ENCODE measurements around the gene FGF7.
"Not testable (repeated sequence)": the region's sequence is repeated elsewhere in the genome, so short reads cannot be mapped to it uniquely, and the experiment has no call there.

The FGF7 gene

GRCh38 chr15:49423021-49423420, at the start of gene FGF7:
Gene FGF7 (plus strand): TSS chr15:49423242. CDS start chr15:49424298, 1,056 bp downstream.
- no peak for DNase-seq

DNA sequence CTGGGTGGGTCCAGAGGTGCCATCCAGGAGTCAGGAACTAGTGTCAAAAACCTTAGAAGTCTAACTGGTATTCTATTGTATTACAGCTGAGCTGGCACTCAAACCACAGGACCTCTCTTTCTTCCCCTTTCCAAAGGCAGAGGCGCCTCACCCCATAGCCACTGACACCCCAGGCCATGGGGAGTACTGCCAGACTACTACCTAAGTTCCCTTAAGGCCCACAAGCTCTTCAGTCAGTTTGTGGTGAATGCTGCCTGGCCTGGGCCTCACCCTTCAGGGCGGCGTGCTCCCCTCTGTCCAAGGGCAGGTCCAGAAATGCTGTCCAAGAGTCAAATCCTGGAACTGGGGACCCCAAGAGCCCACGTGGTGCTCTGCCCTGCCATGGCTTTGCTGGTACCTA, 43.0 kb upstream of the FGF7 start:
- DNase-seq, result no peak

DNA sequence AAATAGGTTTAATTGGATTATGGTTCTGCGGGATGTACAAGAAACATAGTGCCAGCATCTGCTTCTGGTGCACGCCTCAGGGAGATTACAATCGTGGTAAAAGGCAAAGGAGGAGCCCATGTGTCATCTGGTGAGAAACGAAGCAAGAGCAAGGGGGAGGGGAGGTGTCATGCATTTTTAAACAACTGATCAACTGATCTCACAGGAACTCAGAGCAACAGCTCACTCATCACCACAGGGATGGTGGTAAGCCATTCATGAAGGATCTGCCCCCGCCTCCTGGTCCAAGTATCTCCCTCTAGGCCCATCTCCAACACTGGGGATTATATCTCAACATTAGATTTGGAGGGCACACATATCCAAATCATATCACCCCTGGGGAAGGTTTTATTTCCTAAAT, 42.1 kb upstream of the FGF7 start:
- no peak for DNase-seq

DNA sequence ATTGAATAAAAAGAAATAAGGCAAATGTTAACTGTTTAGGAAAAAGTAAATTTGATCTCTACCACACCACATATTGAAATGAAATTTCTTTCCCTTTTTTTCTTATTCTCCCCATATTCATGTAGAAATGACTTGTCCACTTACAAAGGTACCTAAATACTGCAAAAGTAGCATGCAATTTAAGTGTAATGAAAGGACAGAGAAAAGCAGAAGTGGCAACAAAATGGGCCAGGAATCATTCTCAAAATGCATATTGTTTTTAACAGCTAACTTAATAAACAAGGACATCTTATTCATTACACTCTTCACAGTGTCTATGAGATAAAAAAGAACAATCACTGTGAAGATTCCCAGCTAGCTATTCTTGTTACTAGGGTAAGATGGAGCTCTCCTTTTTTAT, 40.6 kb upstream of the FGF7 start:
- DNase-seq, result no peak

DNA sequence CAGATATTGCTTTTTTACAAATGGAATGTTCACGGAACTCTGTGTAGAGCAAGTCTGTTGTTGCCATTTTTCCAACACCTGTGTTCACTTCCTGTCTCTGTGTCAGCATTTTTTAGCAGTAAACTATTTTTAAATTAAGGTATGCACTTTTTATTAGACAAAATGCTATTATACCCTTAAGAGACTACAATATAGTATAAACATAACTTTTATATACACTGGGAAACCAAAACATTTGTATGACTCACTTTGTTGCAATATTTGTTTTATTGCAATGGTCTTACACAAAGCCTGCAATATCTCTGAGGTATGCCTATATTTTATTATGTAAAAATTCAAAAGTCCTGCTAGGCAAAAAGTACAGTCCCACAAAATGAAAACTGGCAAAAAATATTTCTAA, 39.8 kb upstream of the FGF7 start:
- DNase-seq, result no peak

- no peak for DNase-seq
Observed at GRCh38 chr15:49387471-49387870, 35.6 kb upstream of the FGF7 start.

DNA sequence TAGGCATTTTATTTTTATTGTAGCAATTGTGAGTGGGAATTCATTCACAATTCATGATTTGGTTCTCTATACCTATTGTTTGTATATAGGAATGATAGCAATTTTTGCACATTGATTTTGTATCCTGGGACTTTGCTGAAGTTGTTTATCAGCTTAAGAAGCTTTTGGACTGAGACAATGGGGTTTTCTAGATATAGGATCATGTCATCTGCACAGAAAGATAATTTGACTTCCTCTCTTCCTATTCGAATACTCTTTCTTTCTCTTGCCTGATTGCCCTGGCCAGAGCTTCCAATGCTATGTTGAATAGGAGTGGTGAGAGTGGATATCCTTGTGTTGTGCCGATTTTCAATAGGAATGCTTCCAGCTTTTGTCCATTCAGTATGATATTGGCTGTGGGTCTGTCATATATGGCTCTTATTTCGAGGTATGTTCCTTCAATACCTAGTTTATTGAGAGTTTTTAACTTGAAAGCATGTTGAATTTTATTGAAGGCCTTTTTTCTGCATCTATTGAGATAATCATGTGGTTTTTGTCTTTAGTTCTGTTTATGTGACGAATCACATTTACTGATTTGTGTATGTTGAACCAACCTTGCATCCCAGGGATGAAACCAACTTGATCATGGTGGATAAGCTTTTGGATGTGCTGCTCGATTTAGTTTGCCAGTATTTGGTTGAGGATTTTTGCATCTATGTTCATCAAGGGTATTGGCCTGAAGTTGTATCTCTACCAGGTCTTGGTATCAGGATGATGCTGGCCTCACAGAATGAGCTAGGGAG, 20.3 kb upstream of the FGF7 start:
- not testable (repeated sequence) for DNase-seq

- no peak for DNase-seq
Observed at GRCh38 chr15:49406352-49407118, 16.5 kb upstream of the FGF7 start.

DNA sequence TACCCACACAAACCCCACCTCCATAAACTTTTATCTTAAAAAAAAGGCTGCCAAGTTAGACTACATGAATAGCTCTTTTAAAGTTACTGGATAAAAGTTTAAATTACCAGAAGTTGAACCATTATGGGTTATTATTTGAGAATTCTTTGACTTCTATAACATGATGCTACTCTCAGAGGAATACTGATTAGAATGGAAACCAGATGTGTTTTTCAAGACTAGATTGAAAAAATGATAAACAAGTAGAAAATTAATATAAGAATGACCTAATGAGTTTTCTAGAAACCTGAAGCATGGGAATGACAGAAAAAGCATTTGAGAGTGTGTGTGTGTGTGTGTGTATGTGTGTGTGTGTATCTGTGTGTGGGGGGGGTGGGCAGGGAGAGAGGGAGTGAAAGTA, 12.4 kb upstream of the FGF7 start:
- no peak for DNase-seq

GRCh38 chr15:49412797-49413196, 10.2 kb upstream of the FGF7 start:
- DNase-seq, result no peak

- no peak for DNase-seq
Observed at GRCh38 chr15:49415149-49415548, 7.9 kb upstream of the FGF7 start.

GRCh38 chr15:49415638-49416037, 7.4 kb upstream of the FGF7 start:
- no peak for DNase-seq

DNA sequence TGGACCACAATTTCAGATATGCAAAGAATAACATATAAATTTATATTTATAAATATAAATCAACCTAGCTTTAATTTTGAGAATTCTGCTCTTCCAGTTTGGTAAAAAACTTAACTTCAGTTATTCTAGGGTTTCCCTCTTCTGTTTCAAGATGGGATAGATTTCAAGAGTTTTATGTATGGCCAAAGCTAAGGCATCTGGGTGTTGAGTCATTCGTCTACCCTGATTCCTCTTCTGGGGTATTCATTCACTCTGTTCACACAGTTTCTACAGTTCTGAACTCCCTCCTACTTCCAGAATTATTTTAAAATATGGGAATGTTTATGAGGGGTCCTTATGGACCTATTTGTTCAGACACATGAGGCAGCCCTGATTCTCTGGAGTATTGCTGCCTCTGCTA, 4.2 kb upstream of the FGF7 start:
- DNase-seq, result no peak

DNA sequence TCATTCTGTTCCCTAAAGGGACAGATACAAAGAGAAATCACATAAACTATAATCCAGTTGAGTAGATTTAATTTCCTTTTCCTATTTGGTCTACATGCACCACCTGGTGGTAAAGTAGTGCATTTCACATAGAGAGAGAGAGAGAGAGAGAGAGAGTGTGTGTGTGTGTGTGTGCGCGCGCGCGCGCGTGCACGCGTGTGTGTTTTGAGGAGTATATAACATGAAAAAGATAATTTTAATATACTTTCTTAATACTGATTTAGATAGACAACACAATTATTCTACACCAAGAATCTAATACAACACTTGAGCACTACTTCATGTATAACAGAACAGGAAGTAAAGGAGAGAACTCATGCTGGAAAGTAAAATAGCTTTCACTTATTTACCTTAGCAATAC, 1.1 kb upstream of the FGF7 start:
- peak; percentile 8 for DNase-seq

- DNase-seq, result no peak
Observed at GRCh38 chr15:49423901-49424550, 984 bp downstream of the FGF7 start.

DNA sequence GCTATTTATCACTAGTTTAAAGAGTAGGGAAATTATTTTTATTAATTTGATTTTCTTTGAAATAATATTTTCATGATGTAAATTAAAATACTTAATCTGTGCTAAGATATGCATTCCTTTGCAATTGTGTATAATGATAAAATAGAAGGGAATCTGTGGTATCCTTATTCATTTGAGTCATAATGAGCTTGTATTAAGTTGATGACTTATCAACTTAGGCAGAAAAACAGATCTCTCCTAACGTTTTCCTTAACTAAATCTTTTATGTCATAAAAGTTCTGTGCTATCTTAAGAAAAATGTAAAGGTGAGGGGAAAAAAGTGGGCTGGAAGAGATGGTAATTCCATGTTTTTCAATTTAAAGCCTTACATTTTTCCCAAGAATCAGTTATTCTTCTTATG, 1.9 kb downstream of the FGF7 start:
- DNase-seq, result no peak

GRCh38 chr15:49427372-49427771, 4.3 kb downstream of the FGF7 start:
- no peak for DNase-seq

- DNase-seq, result no peak
Observed at GRCh38 chr15:49428409-49429095, 5.5 kb downstream of the FGF7 start.

GRCh38 chr15:49430046-49430445, 7.0 kb downstream of the FGF7 start:
- no peak for DNase-seq

DNA sequence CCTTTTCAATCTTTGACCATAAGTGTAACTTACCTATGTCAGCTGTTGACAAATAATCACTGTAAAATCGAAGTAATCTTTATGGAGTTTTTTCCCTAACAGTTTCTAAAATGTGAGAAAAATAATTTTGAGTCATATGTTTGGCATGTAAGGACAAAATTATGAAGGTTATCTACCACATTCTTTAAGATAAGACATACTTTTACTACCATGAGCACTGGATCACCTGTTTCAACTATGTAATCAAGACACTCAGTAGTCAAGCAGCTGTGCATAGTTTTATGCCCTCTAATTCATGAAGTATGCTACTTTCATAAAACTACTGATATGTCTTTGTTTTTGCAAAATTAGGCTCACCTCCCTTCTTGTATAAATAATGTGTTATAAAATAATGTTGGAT, 12.1 kb downstream of the FGF7 start:
- DNase-seq, result no peak

- DNase-seq, result no peak
Observed at GRCh38 chr15:49436751-49437150, 13.7 kb downstream of the FGF7 start.

DNA sequence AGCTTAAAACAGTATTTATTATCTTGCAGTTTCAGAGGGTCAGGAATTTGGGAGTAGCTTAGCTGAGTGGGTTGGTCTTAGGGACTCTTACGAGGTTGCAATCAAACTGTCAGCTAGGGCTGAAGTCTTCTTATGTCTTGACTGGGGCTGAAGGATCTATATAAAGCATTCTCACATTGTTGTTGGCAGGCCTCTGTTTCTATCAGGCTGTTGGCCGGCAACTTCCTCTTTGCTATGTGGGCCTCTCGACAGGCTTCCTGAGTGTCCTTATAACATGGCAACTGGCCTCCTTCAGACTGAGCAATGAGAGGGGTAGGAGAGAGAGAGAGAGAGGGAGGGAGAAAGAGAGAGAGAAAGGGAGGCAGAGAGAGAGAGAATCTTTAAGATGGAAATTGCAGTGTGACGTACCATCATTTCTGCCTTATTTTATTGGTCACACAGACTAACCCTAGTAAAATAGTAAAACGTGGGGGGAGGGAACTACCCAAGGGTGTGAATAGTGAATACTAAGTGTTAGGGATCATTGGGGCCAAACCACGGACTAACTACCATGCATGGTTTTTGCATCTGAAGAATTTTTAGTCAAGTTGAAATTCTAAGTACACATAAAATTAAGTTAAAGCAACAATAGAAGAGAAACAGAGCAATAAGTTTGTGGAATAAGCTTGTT, 16.1 kb downstream of the FGF7 start:
- no peak for DNase-seq
